GM12872 (cell line): ENCODE results near the gene SUCLG1.

Source experiments
- CTCF ChIP-seq: IDR thresholded peaks from 3 replicates; pipeline ENCODE4 v1.5.1; 2011; ENCODE audit warnings: low read depth, mild to moderate bottlenecking, low read length, moderate library complexity; ENCODE audit not compliant: insufficient read depth

Gene SUCLG1

GRCh38 chr2:84450288-84451227 is 8.5 kb downstream of the SUCLG1 start:
- TF ChIP-seq CTCF: no peak

- TF ChIP-seq CTCF: no peak
Measured at GRCh38 chr2:84449711-84450110, 9.4 kb downstream of the SUCLG1 start.

GRCh38 chr2:84449055-84449454 is 10.0 kb downstream of the SUCLG1 start:
- TF ChIP-seq CTCF: no peak

- TF ChIP-seq CTCF: no peak
Measured at GRCh38 chr2:84443477-84443876, 15.6 kb downstream of the SUCLG1 start.

- no peak for TF ChIP-seq CTCF
Measured at GRCh38 chr2:84442888-84443287, 16.2 kb downstream of the SUCLG1 start.

- TF ChIP-seq CTCF: no peak
Measured at GRCh38 chr2:84441505-84441904, 17.6 kb downstream of the SUCLG1 start.

GRCh38 chr2:84441036-84441435 is 18.0 kb downstream of the SUCLG1 start:
- no peak for TF ChIP-seq CTCF
